ENCODE measurements around the gene ABT1.

DNA sequence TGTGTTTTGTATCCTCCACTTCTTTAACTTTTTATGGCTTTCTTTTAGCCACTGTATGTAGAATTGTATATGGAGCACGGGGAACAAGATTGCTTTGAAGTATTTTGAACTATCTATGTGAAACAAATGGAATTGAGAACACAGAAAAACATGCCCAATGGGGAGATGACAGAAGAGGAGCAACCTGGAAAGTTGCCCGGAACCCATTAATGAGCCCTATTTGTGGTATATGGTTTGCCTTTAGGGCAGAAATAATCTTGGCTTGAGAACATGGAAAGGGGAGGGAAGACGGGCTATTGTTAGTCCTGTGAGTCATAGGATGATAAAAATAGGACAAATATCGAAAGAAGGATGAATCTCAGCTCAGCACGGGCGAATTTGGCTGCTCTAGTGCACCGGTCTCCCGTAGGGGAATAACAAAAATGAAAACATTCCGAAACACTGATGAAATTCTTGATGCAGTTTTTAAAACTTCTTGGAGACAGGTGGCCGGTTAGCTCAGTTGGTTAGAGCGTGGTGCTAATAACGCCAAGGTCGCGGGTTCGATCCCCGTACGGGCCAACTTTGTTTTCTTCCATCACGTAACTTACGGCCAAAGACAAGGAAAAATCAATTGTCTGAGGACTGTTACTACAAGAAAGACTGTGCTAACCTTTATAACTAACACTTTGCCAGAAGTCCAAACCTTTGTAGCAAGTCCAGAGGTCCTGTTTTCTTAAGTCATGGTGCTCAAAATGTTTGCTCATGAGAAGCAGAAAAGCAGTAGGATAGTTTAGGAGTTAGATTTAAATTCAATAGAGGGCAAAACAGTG is 42.9 kb upstream of the ABT1 start:
- TF ChIP-seq, protein P1, sequence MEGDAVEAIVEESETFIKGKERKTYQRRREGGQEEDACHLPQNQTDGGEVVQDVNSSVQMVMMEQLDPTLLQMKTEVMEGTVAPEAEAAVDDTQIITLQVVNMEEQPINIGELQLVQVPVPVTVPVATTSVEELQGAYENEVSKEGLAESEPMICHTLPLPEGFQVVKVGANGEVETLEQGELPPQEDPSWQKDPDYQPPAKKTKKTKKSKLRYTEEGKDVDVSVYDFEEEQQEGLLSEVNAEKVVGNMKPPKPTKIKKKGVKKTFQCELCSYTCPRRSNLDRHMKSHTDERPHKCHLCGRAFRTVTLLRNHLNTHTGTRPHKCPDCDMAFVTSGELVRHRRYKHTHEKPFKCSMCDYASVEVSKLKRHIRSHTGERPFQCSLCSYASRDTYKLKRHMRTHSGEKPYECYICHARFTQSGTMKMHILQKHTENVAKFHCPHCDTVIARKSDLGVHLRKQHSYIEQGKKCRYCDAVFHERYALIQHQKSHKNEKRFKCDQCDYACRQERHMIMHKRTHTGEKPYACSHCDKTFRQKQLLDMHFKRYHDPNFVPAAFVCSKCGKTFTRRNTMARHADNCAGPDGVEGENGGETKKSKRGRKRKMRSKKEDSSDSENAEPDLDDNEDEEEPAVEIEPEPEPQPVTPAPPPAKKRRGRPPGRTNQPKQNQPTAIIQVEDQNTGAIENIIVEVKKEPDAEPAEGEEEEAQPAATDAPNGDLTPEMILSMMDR (IDR thresholded peaks at IDR 0.05), result no peak
- TF ChIP-seq POLR2A (IDR thresholded peaks at IDR 0.05), result no peak
